ENCODE measurements around the gene MYO1B.

The MYO1B gene

GRCh38 chr2:191272064-191272463 is 26.9 kb downstream of the MYO1B start:
- H3K4me3 ChIP-seq (ENCODE audit: low read length), result no peak overlapping the region
- TF ChIP-seq CTCF (conservative IDR thresholded peaks at IDR 0.05; ENCODE audit: low read depth, low read length), result no peak
- DNase-seq (ENCODE audit: low read depth), result no peak

GRCh38 chr2:191274413-191274815 is 29.2 kb downstream of the MYO1B start:
- no peak for TF ChIP-seq CTCF (conservative IDR thresholded peaks at IDR 0.05; ENCODE audit: low read depth, low read length)
- no peak for DNase-seq (ENCODE audit: low read depth)
- H3K4me3 ChIP-seq (ENCODE audit: low read length), result no peak overlapping the region

- no peak for TF ChIP-seq CTCF (conservative IDR thresholded peaks at IDR 0.05; ENCODE audit: low read depth, low read length)
- no peak for DNase-seq (ENCODE audit: low read depth)
- no peak overlapping the region for H3K4me3 ChIP-seq (ENCODE audit: low read length)
Measured at GRCh38 chr2:191276792-191277465, 31.7 kb downstream of the MYO1B start.

GRCh38 chr2:191280290-191280689 is 35.1 kb downstream of the MYO1B start:
- DNase-seq (ENCODE audit: low read depth), result no peak
- TF ChIP-seq CTCF (conservative IDR thresholded peaks at IDR 0.05; ENCODE audit: low read depth, low read length), result no peak
- H3K4me3 ChIP-seq (ENCODE audit: low read length), result no peak overlapping the region

- DNase-seq (ENCODE audit: low read depth), result no peak
- TF ChIP-seq CTCF (conservative IDR thresholded peaks at IDR 0.05; ENCODE audit: low read depth, low read length), result no peak
Measured at GRCh38 chr2:191280834-191281756, 35.9 kb downstream of the MYO1B start.

GRCh38 chr2:191285252-191285651 is 40.0 kb downstream of the MYO1B start:
- no peak overlapping the region for H3K4me3 ChIP-seq (ENCODE audit: low read length)
- no peak for DNase-seq (ENCODE audit: low read depth)
- TF ChIP-seq CTCF (conservative IDR thresholded peaks at IDR 0.05; ENCODE audit: low read depth, low read length), result no peak

More at GRCh38 chr2:191280834-191281756, 35.9 kb downstream of the MYO1B start:
- H3K4me3 ChIP-seq (ENCODE audit: low read length), result no peak overlapping the region
